HG03457 (cell line): ENCODE measurements around the gene RB1.

Experiments used
- ATAC-seq: cut with Tn5 transposase; IDR thresholded peaks from one replicate; pipeline ENCODE4 v1.9.1; 2021; ENCODE audit warnings: moderate number of reproducible peaks; ENCODE audit not compliant: unreplicated experiment

Gene RB1

DNA sequence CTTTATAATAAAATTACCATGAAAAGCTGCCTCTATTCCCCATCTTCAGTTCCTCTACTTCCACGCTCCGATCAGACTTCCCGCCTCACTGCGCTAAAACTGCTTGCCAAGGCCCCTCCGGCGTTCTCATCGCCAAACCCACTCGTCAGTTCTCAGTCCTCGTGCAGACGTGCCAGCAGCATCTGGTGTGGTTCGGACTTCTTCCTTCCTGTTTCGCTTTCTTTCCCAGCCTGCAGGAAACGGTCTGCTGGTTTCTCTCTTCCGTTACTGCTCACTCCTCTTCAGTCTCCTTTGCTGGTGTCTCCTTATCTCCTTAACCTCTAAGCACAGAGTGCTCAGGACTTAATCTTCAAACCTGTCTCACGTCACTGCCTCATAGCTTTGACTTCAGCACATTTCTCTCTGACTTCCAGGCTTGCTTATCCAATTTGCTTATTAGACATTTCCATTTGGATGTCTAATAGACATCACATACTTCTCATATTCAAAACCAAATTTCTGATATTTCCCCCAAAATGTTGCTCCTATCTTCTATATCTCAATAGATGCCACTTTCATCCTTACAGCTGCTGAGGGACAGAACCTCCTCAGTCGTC is 189.0 kb downstream of the RB1 start:
- peak; percentile 54 for ATAC-seq

- ATAC-seq: no peak
Measured at GRCh38 chr13:48493066-48493765, 189.7 kb downstream of the RB1 start.

DNA sequence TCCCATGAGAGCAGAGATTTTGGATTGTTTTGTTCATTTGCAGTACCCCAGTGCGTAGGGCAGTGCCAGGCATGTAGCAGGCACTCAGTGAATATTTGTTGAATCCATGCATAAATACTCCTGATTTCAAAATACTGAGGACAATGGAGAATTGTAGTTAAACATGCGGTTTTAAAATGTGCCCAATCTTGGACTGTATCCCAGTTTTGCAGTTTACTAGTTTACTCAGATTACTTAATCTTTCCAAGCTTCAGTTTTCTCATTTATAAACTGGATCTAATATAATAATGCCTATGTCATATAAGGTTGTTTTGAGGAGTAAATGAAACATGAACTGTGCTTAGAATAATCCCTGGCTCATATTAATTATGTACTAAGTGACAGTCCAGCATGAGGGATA is 190.3 kb downstream of the RB1 start:
- no peak for ATAC-seq

DNA sequence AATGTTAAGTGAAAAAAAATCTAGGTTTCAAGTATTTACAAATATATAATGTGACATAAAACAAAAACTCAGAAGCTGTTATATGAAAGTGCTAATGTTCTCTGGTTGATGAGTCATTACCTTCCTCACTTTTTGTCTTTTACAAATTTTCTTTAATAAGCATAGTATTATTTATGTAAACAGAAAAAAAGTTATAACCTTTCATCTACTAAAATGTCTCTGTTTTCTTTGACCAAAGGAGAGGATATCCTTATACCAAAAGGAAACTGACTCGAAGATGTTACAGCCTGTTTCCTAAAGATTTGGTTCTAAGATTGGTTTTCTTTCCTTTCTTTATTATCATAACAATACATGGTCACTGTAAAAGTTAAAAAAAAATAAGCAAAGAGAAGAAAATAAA is 191.3 kb downstream of the RB1 start:
- ATAC-seq: no peak

DNA sequence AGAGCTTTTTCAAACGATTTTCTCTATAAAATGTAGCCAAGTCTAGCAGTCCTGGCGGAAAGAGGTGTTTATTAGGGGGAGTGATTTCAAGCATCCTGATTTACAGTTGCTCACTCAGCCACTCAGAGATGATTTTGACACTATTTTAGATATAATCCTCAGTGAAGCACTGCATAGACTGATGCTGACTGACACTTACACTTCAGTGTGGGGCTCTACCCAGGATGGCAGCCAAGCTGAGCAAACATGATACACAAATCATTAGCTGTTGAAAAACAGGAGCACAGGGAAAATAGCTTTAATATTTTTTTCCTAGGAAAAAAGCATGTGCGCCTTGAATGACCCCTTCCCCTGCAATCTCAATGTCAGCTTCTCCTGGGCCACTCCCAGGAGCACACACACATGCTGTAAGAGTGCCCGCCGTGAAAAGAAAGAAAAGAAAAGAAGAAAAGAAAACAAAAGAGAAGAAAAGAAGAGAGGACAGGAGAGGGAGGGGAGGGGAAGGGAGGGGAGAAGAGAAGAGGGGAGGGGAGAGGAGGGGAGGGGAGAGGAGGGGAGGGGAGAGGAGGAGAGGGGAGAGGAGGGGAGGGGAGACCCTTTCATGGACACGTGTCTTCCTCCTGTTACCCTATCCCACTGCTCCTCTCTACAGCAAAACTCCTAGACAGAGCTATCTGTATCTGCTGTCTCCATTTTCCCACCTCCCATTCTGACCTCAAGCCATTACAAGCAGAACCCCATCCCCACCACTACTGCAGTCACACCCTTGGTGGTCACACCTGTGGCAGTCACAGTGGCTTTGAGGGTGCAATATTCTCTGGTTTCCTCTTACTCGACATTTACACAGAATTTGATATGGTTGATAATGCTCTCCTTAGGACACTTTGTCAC is 193.0 kb downstream of the RB1 start:
- ATAC-seq: no peak

- ATAC-seq: no peak
Measured at GRCh38 chr13:48497669-48498068, 194.1 kb downstream of the RB1 start.

GRCh38 chr13:48500652-48501197 is 197.2 kb downstream of the RB1 start:
- no peak for ATAC-seq

DNA sequence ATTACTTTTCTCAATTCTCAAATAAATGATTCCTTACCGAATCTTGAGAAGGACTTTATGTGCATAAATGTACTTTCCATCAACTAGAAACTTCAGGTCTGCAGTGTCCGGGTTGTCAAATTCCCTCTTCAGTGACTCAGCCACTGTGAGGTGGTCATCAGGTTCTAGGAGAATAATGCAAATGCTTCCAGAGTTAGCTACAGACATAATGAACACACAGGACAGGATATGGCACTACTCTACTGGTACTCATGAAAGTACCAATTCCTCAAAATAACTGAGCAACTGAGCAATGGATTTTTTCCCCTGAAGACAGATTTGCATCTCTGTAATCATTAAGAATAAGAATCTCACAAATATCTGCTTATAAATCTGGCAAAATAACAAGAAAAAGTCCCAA is 198.2 kb downstream of the RB1 start:
- ATAC-seq: peak; percentile 37

GRCh38 chr13:48502601-48503319 is 199.2 kb downstream of the RB1 start:
- no peak for ATAC-seq

DNA sequence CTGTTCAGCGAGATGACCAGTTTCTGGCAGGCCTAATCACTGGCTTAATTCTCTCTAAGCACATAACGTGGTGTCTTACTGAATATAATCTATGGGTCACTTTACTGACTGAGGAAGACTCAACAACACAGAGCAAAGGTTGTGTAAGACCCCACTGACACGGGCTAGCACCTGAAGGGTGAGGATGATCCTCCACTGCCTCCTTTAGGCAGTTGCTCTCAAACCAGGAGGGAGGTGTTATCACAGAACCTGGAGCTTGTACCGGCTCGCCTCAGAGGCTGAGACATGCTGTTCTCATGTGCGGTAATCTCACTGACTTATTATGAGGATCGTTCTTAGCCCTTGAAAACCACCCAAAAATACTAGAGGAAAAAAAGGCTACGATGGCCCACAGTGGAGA is 201.1 kb downstream of the RB1 start:
- no peak for ATAC-seq

GRCh38 chr13:48505012-48505411 is 201.5 kb downstream of the RB1 start:
- peak; percentile 3 for ATAC-seq

- ATAC-seq: peak; percentile 56
Measured at GRCh38 chr13:48505597-48506091, 202.1 kb downstream of the RB1 start.

GRCh38 chr13:48506092-48506701 is 202.6 kb downstream of the RB1 start:
- peak; percentile 12 for ATAC-seq

DNA sequence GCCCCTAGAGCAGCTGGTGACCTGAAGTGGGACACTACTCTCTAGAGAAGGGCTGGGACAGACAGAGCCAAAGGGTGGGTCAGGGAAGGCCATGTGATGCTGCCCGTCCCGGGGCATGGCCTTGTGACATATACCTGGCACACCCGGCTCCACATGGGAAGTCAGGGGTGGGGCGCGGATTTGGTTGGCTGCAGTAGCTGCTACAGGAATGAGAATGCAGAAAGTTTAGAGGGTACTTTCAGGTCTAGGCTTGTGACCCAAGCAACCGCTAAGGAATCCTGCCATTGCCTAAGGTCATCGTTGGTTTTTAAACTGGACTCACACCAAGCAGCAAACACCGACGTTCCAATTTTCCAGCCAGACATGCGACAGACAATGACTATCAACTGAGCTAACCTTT is 203.5 kb downstream of the RB1 start:
- ATAC-seq: no peak

GRCh38 chr13:48508011-48508410 is 204.5 kb downstream of the RB1 start:
- no peak for ATAC-seq

DNA sequence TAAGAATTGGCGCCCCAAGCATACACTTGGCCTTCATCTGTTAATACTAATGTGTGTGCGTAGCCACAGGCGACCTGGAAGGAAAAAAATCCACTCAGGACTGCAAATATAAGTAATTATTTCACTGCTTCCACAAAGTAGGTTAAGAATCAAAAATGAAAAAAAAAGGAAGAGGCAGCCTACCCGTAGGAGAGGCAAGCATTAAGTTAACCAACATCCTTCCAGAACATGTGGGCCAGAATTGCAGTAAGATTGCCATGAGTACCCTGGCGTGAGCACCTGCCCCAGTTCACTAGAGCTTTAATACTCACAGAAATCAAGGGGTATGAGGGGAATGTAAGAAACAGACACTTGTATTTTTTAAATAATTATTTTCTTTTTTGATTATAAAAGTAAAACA is 207.1 kb downstream of the RB1 start:
- no peak for ATAC-seq

GRCh38 chr13:48511621-48512230 is 208.2 kb downstream of the RB1 start:
- no peak for ATAC-seq

- no peak for ATAC-seq
Measured at GRCh38 chr13:48514793-48515192, 211.2 kb downstream of the RB1 start.

DNA sequence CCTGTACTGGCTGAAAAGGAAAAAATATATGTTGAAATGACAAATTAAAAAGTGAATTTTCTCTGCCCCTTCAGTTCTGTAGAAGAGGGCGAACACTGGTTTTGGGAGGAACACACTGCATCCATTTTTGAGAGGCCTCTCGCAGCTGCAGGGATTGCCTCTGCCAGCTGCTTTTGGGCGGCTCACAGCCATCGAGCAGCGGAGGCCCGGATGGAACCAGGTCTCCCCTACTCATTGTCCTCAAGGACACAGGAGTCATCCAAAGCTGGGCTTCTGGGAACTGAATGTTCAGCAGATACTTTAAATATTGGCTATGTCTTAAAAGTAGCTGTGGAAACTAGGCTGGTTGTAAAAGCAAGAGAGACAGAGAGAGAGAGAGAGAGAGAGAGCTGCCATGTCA is 212.2 kb downstream of the RB1 start:
- no peak for ATAC-seq

- no peak for ATAC-seq
Measured at GRCh38 chr13:48518083-48518482, 214.5 kb downstream of the RB1 start.
